ENCODE measurements around the gene CALM1. TPM values are rescaled to one million over a fixed set of nuclear protein-coding genes. Genes with fewer than 3 reads are reported as not detected.

The CALM1 gene
- polyA plus RNA-seq, 2 donors: 487 to 518 TPM

- 44 to 52% methylated on average over 6 of the region's 6 CpGs for WGBS, 2 donors
- Histone ChIP-seq H3K27me3 (ENCODE audit: control insufficient read depth in 1 of 2, insufficient read depth in 2 of 2, low read length in 2 of 2) (no peaks in the 10 kb centered on the region), H3K27ac (ENCODE audit: low read depth in 2 of 2, low read length in 1 of 2) (peak overlapping the region; percentile 93 to 99), H3K9me3 (ENCODE audit: control insufficient read depth in 2 of 2, insufficient read depth in 1 of 2, low read depth in 1 of 2, low read length in 1 of 2) (no peaks in the 10 kb centered on the region), H3K36me3 (ENCODE audit: control insufficient read depth in 2 of 2, insufficient read depth in 2 of 2, low read length in 1 of 2) (no peaks in the 10 kb centered on the region), H3K4me1 (ENCODE audit: control insufficient read depth in 2 of 2, insufficient read depth in 2 of 2, low read length in 1 of 2) (peaks cover 5 to 19% of the 10 kb centered on the region in 2 donors), H3K4me3 (ENCODE audit: low read depth in 1 of 2, low read length in 2 of 2) (no peak overlapping the region)
These were observed 47.4 kb downstream of the CALM1 start for GRCh38 chr14:90444077-90444696.

GRCh38 chr14:90445011-90445410 is 48.2 kb downstream of the CALM1 start:
- Histone ChIP-seq H3K4me1 (ENCODE audit: control insufficient read depth in 2 of 2, insufficient read depth in 2 of 2, low read length in 1 of 2) (peaks cover 5 to 19% of the 10 kb centered on the region in 2 donors), H3K4me3 (ENCODE audit: low read depth in 1 of 2, low read length in 2 of 2) (no peak overlapping the region), H3K36me3 (ENCODE audit: control insufficient read depth in 2 of 2, insufficient read depth in 2 of 2, low read length in 1 of 2) (no peaks in the 10 kb centered on the region), H3K27ac (ENCODE audit: low read depth in 2 of 2, low read length in 1 of 2) (peak overlapping the region; percentile 77 to 99), H3K9me3 (ENCODE audit: control insufficient read depth in 2 of 2, insufficient read depth in 1 of 2, low read depth in 1 of 2, low read length in 1 of 2) (no peaks in the 10 kb centered on the region), H3K27me3 (ENCODE audit: control insufficient read depth in 1 of 2, insufficient read depth in 2 of 2, low read length in 2 of 2) (no peaks in the 10 kb centered on the region)
- WGBS, 2 donors: 93 to 94% methylated on average over 4 of the region's 4 CpGs

GRCh38 chr14:90446405-90446804 is 49.6 kb downstream of the CALM1 start:
- peaks cover 0 to 14% of the 10 kb centered on the region in 2 donors for H3K4me1 ChIP-seq (ENCODE audit: control insufficient read depth in 2 of 2, insufficient read depth in 2 of 2, low read length in 1 of 2)
- H3K4me3 ChIP-seq (ENCODE audit: low read depth in 1 of 2, low read length in 2 of 2): no peak overlapping the region
- WGBS, 2 donors: 80 to 90% methylated on average over 4 of the region's 4 CpGs
- no peaks in the 10 kb centered on the region for H3K27me3 ChIP-seq (ENCODE audit: control insufficient read depth in 1 of 2, insufficient read depth in 2 of 2, low read length in 2 of 2)
- H3K36me3 ChIP-seq (ENCODE audit: control insufficient read depth in 2 of 2, insufficient read depth in 2 of 2, low read length in 1 of 2): no peaks in the 10 kb centered on the region
- peak overlapping the region in 1 of 2 donors; percentile 30 for H3K27ac ChIP-seq (ENCODE audit: low read depth in 2 of 2, low read length in 1 of 2)
- H3K9me3 ChIP-seq (ENCODE audit: control insufficient read depth in 2 of 2, insufficient read depth in 1 of 2, low read depth in 1 of 2, low read length in 1 of 2): no peaks in the 10 kb centered on the region

GRCh38 chr14:90447720-90448497 is 51.1 kb downstream of the CALM1 start:
- no peak overlapping the region for H3K4me3 ChIP-seq (ENCODE audit: low read depth in 1 of 2, low read length in 2 of 2)
- 88 to 91% methylated on average over 9 of the region's 9 CpGs for WGBS, 2 donors
- H3K9me3 ChIP-seq (ENCODE audit: control insufficient read depth in 2 of 2, insufficient read depth in 1 of 2, low read depth in 1 of 2, low read length in 1 of 2): no peaks in the 10 kb centered on the region
- H3K4me1 ChIP-seq (ENCODE audit: control insufficient read depth in 2 of 2, insufficient read depth in 2 of 2, low read length in 1 of 2): peaks cover 0 to 11% of the 10 kb centered on the region in 2 donors
- no peaks in the 10 kb centered on the region for H3K36me3 ChIP-seq (ENCODE audit: control insufficient read depth in 2 of 2, insufficient read depth in 2 of 2, low read length in 1 of 2)
- H3K27ac ChIP-seq (ENCODE audit: low read depth in 2 of 2, low read length in 1 of 2): no peak overlapping the region
- H3K27me3 ChIP-seq (ENCODE audit: control insufficient read depth in 1 of 2, insufficient read depth in 2 of 2, low read length in 2 of 2): no peaks in the 10 kb centered on the region

- H3K27ac ChIP-seq (ENCODE audit: low read depth in 2 of 2, low read length in 1 of 2): no peak overlapping the region
- no peaks in the 10 kb centered on the region for H3K9me3 ChIP-seq (ENCODE audit: control insufficient read depth in 2 of 2, insufficient read depth in 1 of 2, low read depth in 1 of 2, low read length in 1 of 2)
- H3K36me3 ChIP-seq (ENCODE audit: control insufficient read depth in 2 of 2, insufficient read depth in 2 of 2, low read length in 1 of 2): no peaks in the 10 kb centered on the region
- peaks cover 0 to 5% of the 10 kb centered on the region in 2 donors for H3K4me1 ChIP-seq (ENCODE audit: control insufficient read depth in 2 of 2, insufficient read depth in 2 of 2, low read length in 1 of 2)
- no peak overlapping the region for H3K4me3 ChIP-seq (ENCODE audit: low read depth in 1 of 2, low read length in 2 of 2)
- WGBS, 2 donors: 84% methylated on average over 5 of the region's 5 CpGs
- no peaks in the 10 kb centered on the region for H3K27me3 ChIP-seq (ENCODE audit: control insufficient read depth in 1 of 2, insufficient read depth in 2 of 2, low read length in 2 of 2)
These were observed 52.6 kb downstream of the CALM1 start for GRCh38 chr14:90449411-90449810.

GRCh38 chr14:90450151-90450550 is 53.3 kb downstream of the CALM1 start:
- Histone ChIP-seq H3K4me1 (ENCODE audit: control insufficient read depth in 2 of 2, insufficient read depth in 2 of 2, low read length in 1 of 2) (peaks cover 0 to 5% of the 10 kb centered on the region in 2 donors), H3K36me3 (ENCODE audit: control insufficient read depth in 2 of 2, insufficient read depth in 2 of 2, low read length in 1 of 2) (no peaks in the 10 kb centered on the region), H3K27me3 (ENCODE audit: control insufficient read depth in 1 of 2, insufficient read depth in 2 of 2, low read length in 2 of 2) (no peaks in the 10 kb centered on the region), H3K4me3 (ENCODE audit: low read depth in 1 of 2, low read length in 2 of 2) (no peak overlapping the region), H3K9me3 (ENCODE audit: control insufficient read depth in 2 of 2, insufficient read depth in 1 of 2, low read depth in 1 of 2, low read length in 1 of 2) (no peaks in the 10 kb centered on the region), H3K27ac (ENCODE audit: low read depth in 2 of 2, low read length in 1 of 2) (no peak overlapping the region)
- WGBS, 2 donors: 93 to 94% methylated on average over 6 of the region's 6 CpGs

GRCh38 chr14:90450667-90451066 is 53.8 kb downstream of the CALM1 start:
- Histone ChIP-seq H3K9me3 (ENCODE audit: control insufficient read depth in 2 of 2, insufficient read depth in 1 of 2, low read depth in 1 of 2, low read length in 1 of 2) (no peaks in the 10 kb centered on the region), H3K27me3 (ENCODE audit: control insufficient read depth in 1 of 2, insufficient read depth in 2 of 2, low read length in 2 of 2) (no peaks in the 10 kb centered on the region), H3K27ac (ENCODE audit: low read depth in 2 of 2, low read length in 1 of 2) (no peak overlapping the region), H3K36me3 (ENCODE audit: control insufficient read depth in 2 of 2, insufficient read depth in 2 of 2, low read length in 1 of 2) (no peaks in the 10 kb centered on the region), H3K4me1 (ENCODE audit: control insufficient read depth in 2 of 2, insufficient read depth in 2 of 2, low read length in 1 of 2) (peaks cover 0 to 5% of the 10 kb centered on the region in 2 donors), H3K4me3 (ENCODE audit: low read depth in 1 of 2, low read length in 2 of 2) (no peak overlapping the region)
- 86 to 89% methylated on average over 3 of the region's 3 CpGs for WGBS, 2 donors

- peaks cover 0 to 2% of the 10 kb centered on the region in 2 donors for H3K4me1 ChIP-seq (ENCODE audit: control insufficient read depth in 2 of 2, insufficient read depth in 2 of 2, low read length in 1 of 2)
- H3K4me3 ChIP-seq (ENCODE audit: low read depth in 1 of 2, low read length in 2 of 2): no peak overlapping the region
- H3K36me3 ChIP-seq (ENCODE audit: control insufficient read depth in 2 of 2, insufficient read depth in 2 of 2, low read length in 1 of 2): no peaks in the 10 kb centered on the region
- H3K27me3 ChIP-seq (ENCODE audit: control insufficient read depth in 1 of 2, insufficient read depth in 2 of 2, low read length in 2 of 2): no peaks in the 10 kb centered on the region
- H3K27ac ChIP-seq (ENCODE audit: low read depth in 2 of 2, low read length in 1 of 2): no peak overlapping the region
- whole genome bisulfite sequencing, 2 donors: 93 to 96% methylated on average over 13 of the region's 13 CpGs
- no peaks in the 10 kb centered on the region for H3K9me3 ChIP-seq (ENCODE audit: control insufficient read depth in 2 of 2, insufficient read depth in 1 of 2, low read depth in 1 of 2, low read length in 1 of 2)
These were observed 54.6 kb downstream of the CALM1 start for GRCh38 chr14:90451443-90451842.

GRCh38 chr14:90451961-90452360 is 55.1 kb downstream of the CALM1 start:
- Histone ChIP-seq H3K27me3 (ENCODE audit: control insufficient read depth in 1 of 2, insufficient read depth in 2 of 2, low read length in 2 of 2) (no peaks in the 10 kb centered on the region), H3K4me3 (ENCODE audit: low read depth in 1 of 2, low read length in 2 of 2) (no peak overlapping the region), H3K9me3 (ENCODE audit: control insufficient read depth in 2 of 2, insufficient read depth in 1 of 2, low read depth in 1 of 2, low read length in 1 of 2) (no peaks in the 10 kb centered on the region), H3K4me1 (ENCODE audit: control insufficient read depth in 2 of 2, insufficient read depth in 2 of 2, low read length in 1 of 2) (peaks cover 0 to 1% of the 10 kb centered on the region in 2 donors), H3K27ac (ENCODE audit: low read depth in 2 of 2, low read length in 1 of 2) (no peak overlapping the region), H3K36me3 (ENCODE audit: control insufficient read depth in 2 of 2, insufficient read depth in 2 of 2, low read length in 1 of 2) (no peaks in the 10 kb centered on the region)
- WGBS, 2 donors: 69 to 92% methylated on average over 4 of the region's 4 CpGs
